Right lobe of liver (tissue), 6 donors: ENCODE measurements around the gene HAUS6. TPM values are rescaled to one million over a fixed set of nuclear protein-coding genes. Genes with fewer than 3 reads are reported as not detected.

Experiments
- ATAC-seq, 4 donors: fragments of 200-7000 bp; cut with Tn5 transposase; one replicate each; pipeline ENCODE4 v1.9.1; 2020; ENCODE audit warnings: mild to moderate bottlenecking in 4 of 4, moderate library complexity in 4 of 4
- DNase-seq, 3 donors: peaks; one replicate each; pipeline ENCODE4 v3.0.0-alpha.2; 2020
- H3K27ac ChIP-seq, 3 donors: fragments of 200-600 bp; one replicate each; pipeline ENCODE4 v1.8.0; 2022
- H3K27me3 ChIP-seq, 2 donors: fragments of 200-600 bp; one replicate each; pipeline ENCODE4 v1.8.0; 2022
- H3K36me3 ChIP-seq, 4 donors: fragments of 200-600 bp; sonication (generic) in 1 of 4; one replicate each; pipeline versions ENCODE4 v1.5.1 to v1.8.0; 2017 to 2022; ENCODE audit warnings: control low read depth in 1 of 4
- H3K4me1 ChIP-seq, 4 donors: fragments of 200-600 bp; sonication (generic) in 1 of 4; one replicate each; pipeline versions ENCODE4 v1.5.1 to v1.8.0; 2017 to 2022; ENCODE audit warnings: control low read depth in 1 of 4
- H3K4me3 ChIP-seq, 3 donors: fragments of 200-600 bp; one replicate each; pipeline ENCODE4 v1.8.0; 2022
- H3K9me3 ChIP-seq, 4 donors: fragments of 200-600 bp; sonication (generic) in 1 of 4; one replicate each; pipeline versions ENCODE4 v1.5.1 to v1.8.0; 2017 to 2022; ENCODE audit warnings: control low read depth in 1 of 4
- CTCF ChIP-seq, 4 donors: fragments of 200-600 bp in 3 of 4; fragments of 450-650 bp in 1 of 4; IDR thresholded peaks; one replicate each; pipeline versions ENCODE4 v1.5.1 to v1.8.0; 2016 to 2022; ENCODE audit warnings: antibody characterized with exemption in 4 of 4, mild to moderate bottlenecking in 2 of 4
- POLR2A ChIP-seq: fragments of 450-650 bp; IDR thresholded peaks from one replicate; pipeline ENCODE4 v1.6.1; 2017; ENCODE audit warnings: antibody characterized with exemption, mild to moderate bottlenecking
- WGBS: methylation state at CpG from one replicate; pipeline ENCODE4 v1.1.6; 2018; ENCODE audit warnings: low coverage, low lambda C conversion rate; ENCODE audit not compliant: insufficient coverage; ENCODE audit errors: missing lambda C conversion rate; 5-methylcytosine and 5-hydroxymethylcytosine counted together
- intact Hi-C, 2 donors: fragments of 100-400 bp; cut with DNase I; formaldehyde crosslinking; loops; one replicate each; pipeline versions ENCODE4 v1.11.2 to v1.14.1; 2022
- total RNA-seq, 6 experiments: library from RNA; depleted of rRNA in 2 of 6; stranded (reverse); fragments of >200 nt in 2 of 6; fragmentation: NEBNext Ultra II Directional in 3 of 6; extraction: Animal tissue kit (Norgen Biotek cat#: 25700) in 3 of 6; gene quantifications; one replicate each; pipeline versions ENCODE4 v1.1.0 to v1.2.4, GENCODE V29; 2016 to 2023
- donor health status: DM: no; HTN: yes; CAD: no.
- donor health status: DM: no; HTN: no; CAD: no.
- donor health status: DM: no; HTN: no; CAD: no.
- donor health status: DM: no; HTN: yes; CAD: no.
- donor health status: DM: no; HTN: yes; CAD: no.

Gene HAUS6
- total RNA-seq, 6 experiments from 2014 or later = 2.9 to 8.1 (median 4.3) TPM

- DNase-seq (no peak), ATAC-seq (no peak)
- Histone ChIP-seq H3K4me1 (peaks cover 0 to 9% (median 4%) of the 10 kb centered on the region in 4 donors), H3K36me3 (no peaks in the 10 kb centered on the region), H3K27ac (no peak overlapping the region), H3K27me3 (no peaks in the 10 kb centered on the region), H3K9me3 (no peaks in the 10 kb centered on the region), H3K4me3 (no peak overlapping the region)
- WGBS = no CpG with 5 or more reads among the region's 1 CpG
- intact Hi-C loops = no loop called here
- TF ChIP-seq POLR2A (no peak), CTCF (IDR thresholded peaks at IDR 0.05) (no peak)
Measured at GRCh38 chr9:19137282-19137681, 34.6 kb upstream of the HAUS6 start.

- ATAC-seq = peak in 1 of 4 donors; percentile 9
- Histone ChIP-seq H3K27me3 (no peaks in the 10 kb centered on the region), H3K4me3 (no peak overlapping the region), H3K4me1 (no peaks in the 10 kb centered on the region), H3K36me3 (no peaks in the 10 kb centered on the region), H3K27ac (no peak overlapping the region), H3K9me3 (no peaks in the 10 kb centered on the region)
- intact Hi-C loops = no loop called here
- TF ChIP-seq CTCF (IDR thresholded peaks at IDR 0.05) (no peak), POLR2A (no peak)
- WGBS = 59% methylated on average over 3 of the region's 3 CpGs
- no peak for DNase-seq
Measured at GRCh38 chr9:19136129-19136528, 33.4 kb upstream of the HAUS6 start.

GRCh38 chr9:19133549-19134345 is 31.0 kb upstream of the HAUS6 start:
- no peak for TF ChIP-seq CTCF (IDR thresholded peaks at IDR 0.05)
- no peak for TF ChIP-seq POLR2A

GRCh38 chr9:19130436-19130835 is 27.7 kb upstream of the HAUS6 start:
- intact Hi-C loops = no loop called here
- TF ChIP-seq POLR2A (no peak), CTCF (IDR thresholded peaks at IDR 0.05) (no peak)

More at GRCh38 chr9:19133549-19134345, 31.0 kb upstream of the HAUS6 start:
- Histone ChIP-seq H3K4me3 (no peak overlapping the region), H3K9me3 (no peaks in the 10 kb centered on the region), H3K27me3 (no peaks in the 10 kb centered on the region), H3K36me3 (no peaks in the 10 kb centered on the region), H3K27ac (no peak overlapping the region), H3K4me1 (peaks cover 0 to 12% (median 8%) of the 10 kb centered on the region in 4 donors)
- ATAC-seq (no peak), DNase-seq (no peak)
- intact Hi-C loops = no loop called here
- 88% methylated on average over 6 of the region's 6 CpGs for WGBS

More at GRCh38 chr9:19130436-19130835, 27.7 kb upstream of the HAUS6 start:
- Histone ChIP-seq H3K4me1 (peaks cover 0 to 28% (median 8%) of the 10 kb centered on the region in 4 donors), H3K27ac (no peak overlapping the region), H3K4me3 (no peak overlapping the region), H3K27me3 (no peaks in the 10 kb centered on the region), H3K36me3 (peaks cover 0 to 7% (median 3%) of the 10 kb centered on the region in 4 donors), H3K9me3 (no peaks in the 10 kb centered on the region)
- WGBS = 67% methylated on average over 4 of the region's 8 CpGs
- DNase-seq (no peak), ATAC-seq (no peak)
